GM19328 (cell line): ENCODE measurements around the gene SYNE3.

Experiments
- ATAC-seq: cut with Tn5 transposase; IDR thresholded peaks from one replicate; pipeline ENCODE4 v1.9.1; 2021; ENCODE audit warnings: mild to moderate bottlenecking, moderate library complexity; ENCODE audit not compliant: unreplicated experiment

SYNE3 gene

GRCh38 chr14:95516554-95517181 is at the start of gene SYNE3:
SYNE3 (minus strand) TSS chr14:95516650; CDS start chr14:95475821, 40,829 bp downstream.
- ATAC-seq: peak; percentile 52

GRCh38 chr14:95564060-95564459 is 47.6 kb upstream of the SYNE3 start:
- no peak for ATAC-seq

GRCh38 chr14:95562892-95563685 is 46.6 kb upstream of the SYNE3 start:
- ATAC-seq: no peak

GRCh38 chr14:95561001-95561412 is 44.6 kb upstream of the SYNE3 start:
- peak; percentile 84 for ATAC-seq

GRCh38 chr14:95559203-95559602 is 42.8 kb upstream of the SYNE3 start:
- no peak for ATAC-seq

- ATAC-seq: no peak
These were observed 41.4 kb upstream of the SYNE3 start for GRCh38 chr14:95557832-95558231.

GRCh38 chr14:95557291-95557690 is 40.8 kb upstream of the SYNE3 start:
- no peak for ATAC-seq

- ATAC-seq: no peak
These were observed 38.6 kb upstream of the SYNE3 start for GRCh38 chr14:95555053-95555452.

GRCh38 chr14:95553141-95553540 is 36.7 kb upstream of the SYNE3 start:
- ATAC-seq: no peak

- ATAC-seq: no peak
These were observed 35.0 kb upstream of the SYNE3 start for GRCh38 chr14:95551435-95551834.

- no peak for ATAC-seq
These were observed 33.5 kb upstream of the SYNE3 start for GRCh38 chr14:95549656-95550585.

- ATAC-seq: no peak
These were observed 32.0 kb upstream of the SYNE3 start for GRCh38 chr14:95548328-95548929.

GRCh38 chr14:95547626-95548327 is 31.3 kb upstream of the SYNE3 start:
- ATAC-seq: no peak

- ATAC-seq: no peak
These were observed 30.8 kb upstream of the SYNE3 start for GRCh38 chr14:95547272-95547625.

GRCh38 chr14:95545515-95546168 is 29.2 kb upstream of the SYNE3 start:
- ATAC-seq: no peak

GRCh38 chr14:95544588-95544987 is 28.1 kb upstream of the SYNE3 start:
- no peak for ATAC-seq

GRCh38 chr14:95543021-95543420 is 26.6 kb upstream of the SYNE3 start:
- no peak for ATAC-seq

GRCh38 chr14:95541932-95542930 is 25.8 kb upstream of the SYNE3 start:
- ATAC-seq: no peak

GRCh38 chr14:95541346-95541745 is 24.9 kb upstream of the SYNE3 start:
- no peak for ATAC-seq
